Measurements from ENCODE around the gene CCNDBP1.

DNA sequence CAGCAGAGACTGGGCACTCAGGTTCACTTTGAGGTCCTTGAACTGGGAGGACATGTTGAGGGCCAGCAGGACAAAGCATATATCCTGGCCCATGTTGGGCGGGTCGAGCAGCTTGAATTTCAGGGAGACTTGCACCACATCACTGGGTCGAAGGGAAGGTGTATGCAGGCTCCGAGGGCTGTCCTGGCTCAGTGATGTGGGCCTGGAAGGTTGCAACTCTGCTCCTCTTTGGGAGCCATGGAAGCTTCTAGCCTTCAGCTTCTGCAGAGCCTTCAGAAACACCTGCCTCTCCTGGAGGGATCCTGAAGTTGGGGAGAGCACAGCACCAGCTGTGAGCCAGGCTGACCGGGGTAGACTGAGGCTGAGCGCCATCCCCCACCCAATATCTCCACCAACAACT lies 50.3 kb downstream of the CCNDBP1 start:
- TF ChIP-seq, protein P1, sequence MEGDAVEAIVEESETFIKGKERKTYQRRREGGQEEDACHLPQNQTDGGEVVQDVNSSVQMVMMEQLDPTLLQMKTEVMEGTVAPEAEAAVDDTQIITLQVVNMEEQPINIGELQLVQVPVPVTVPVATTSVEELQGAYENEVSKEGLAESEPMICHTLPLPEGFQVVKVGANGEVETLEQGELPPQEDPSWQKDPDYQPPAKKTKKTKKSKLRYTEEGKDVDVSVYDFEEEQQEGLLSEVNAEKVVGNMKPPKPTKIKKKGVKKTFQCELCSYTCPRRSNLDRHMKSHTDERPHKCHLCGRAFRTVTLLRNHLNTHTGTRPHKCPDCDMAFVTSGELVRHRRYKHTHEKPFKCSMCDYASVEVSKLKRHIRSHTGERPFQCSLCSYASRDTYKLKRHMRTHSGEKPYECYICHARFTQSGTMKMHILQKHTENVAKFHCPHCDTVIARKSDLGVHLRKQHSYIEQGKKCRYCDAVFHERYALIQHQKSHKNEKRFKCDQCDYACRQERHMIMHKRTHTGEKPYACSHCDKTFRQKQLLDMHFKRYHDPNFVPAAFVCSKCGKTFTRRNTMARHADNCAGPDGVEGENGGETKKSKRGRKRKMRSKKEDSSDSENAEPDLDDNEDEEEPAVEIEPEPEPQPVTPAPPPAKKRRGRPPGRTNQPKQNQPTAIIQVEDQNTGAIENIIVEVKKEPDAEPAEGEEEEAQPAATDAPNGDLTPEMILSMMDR (IDR thresholded peaks at IDR 0.05): no peak
- TF ChIP-seq POLR2A (IDR thresholded peaks at IDR 0.05): no peak
